ENCODE results near the gene ERP29.
"Not testable (repeated sequence)": the region's sequence is repeated elsewhere in the genome, so short reads cannot be mapped to it uniquely, and the experiment has no call there.

ERP29 gene

DNA sequence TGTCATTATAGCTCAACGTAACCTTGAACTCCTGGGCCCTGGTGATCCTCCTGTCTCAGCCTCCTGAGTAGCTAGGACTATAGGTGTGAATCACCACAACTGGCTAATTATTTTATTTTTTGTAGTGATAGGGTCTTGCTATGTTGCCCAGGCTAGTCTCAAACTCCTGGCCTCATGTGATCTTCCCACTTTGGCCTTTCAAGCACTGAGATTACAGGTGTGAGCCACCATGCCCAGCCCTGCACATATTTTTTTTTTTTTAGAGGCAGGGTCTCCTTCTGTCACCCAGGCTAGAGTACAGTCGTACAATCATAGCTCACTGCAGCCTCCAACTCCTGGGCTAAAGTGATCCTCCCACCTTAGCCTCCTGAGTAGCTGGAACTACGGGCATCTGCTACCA lies 9.2 kb upstream of the ERP29 start:
- DNase-seq, result no peak

DNA sequence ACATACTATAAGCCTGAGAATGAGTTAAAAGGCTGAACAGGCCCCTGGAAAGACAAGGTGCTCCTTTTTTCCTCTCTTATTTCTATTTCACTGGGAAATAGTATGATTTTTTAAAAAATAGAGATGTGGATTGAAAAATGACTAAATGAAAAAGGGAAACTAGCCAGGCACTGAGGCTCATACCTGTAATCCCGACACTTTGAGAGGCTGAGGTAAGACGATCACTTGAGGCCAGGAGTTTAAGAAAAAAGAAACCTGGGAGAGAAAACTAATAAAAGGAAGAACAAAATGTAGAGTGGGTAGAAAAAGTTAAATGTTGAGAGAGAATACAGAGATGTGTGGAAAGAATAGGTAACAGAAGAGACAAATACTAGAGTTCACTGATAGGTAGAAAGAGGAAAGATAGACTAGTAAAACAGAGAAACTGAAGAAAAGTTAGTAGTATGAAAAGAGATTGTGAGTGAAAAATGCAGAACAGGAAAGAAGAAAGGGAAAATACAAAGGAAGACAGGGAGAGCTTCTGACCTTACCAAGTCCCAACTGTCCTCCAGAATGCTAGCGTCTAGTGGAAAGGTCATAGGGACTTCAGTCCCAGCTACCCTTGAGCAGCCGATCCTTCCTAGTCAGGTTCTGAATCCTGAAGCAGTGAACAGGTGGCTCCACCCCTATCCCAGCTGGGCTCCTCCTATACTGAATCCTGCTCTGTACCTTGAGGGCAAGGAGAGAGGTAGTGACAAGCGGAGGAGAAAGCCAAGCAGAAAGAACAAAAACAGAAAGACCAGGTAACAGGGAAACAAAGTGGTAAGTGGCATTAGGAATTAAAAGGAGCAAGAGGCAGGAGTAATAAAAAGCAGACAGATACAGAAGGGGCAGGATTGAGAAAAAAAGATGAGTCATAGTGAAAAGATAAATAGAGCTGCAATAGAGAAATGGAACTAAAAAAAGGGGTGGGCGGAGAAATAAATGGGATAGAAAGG lies 7.5 kb upstream of the ERP29 start:
- DNase-seq, result no peak

DNA sequence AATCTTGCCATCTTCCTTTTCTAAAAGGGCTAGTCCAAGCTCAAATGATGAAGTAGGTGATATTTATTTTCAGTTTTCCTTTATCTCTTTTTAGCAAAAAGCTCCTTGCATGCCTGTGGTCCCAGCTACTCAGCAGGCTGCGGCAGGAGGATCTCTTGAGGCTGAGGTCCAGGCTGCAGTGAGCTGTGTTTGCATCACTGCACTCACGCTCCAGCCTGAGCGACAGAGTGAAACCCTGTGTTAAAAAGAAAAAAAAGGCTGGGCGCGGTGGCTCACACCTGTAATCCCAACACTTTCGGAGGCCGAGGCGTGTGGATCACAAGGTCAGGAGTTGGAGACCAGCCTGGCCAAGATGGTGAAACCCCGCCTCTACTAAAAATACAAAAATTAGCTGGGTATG lies 5.3 kb upstream of the ERP29 start:
- DNase-seq, result no peak

DNA sequence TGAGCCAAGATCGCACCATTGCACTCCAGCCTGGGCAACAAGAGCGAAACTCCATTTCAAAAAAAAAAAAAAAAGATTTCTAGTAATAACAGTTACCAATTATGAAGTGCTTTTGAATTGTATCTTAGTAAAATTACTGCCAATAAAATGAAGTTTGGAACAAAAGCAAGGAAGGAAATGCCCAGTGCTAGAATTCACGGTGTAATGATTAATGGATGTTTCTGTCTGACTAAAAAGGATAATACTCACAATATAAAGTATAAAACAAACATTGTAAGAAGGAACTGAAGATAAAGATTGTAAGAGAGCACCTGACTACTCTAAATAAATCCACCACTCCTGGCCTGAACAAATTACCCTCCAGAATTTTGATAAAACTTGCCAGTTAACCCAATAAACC lies 4.3 kb upstream of the ERP29 start:
- DNase-seq, result no peak

DNA sequence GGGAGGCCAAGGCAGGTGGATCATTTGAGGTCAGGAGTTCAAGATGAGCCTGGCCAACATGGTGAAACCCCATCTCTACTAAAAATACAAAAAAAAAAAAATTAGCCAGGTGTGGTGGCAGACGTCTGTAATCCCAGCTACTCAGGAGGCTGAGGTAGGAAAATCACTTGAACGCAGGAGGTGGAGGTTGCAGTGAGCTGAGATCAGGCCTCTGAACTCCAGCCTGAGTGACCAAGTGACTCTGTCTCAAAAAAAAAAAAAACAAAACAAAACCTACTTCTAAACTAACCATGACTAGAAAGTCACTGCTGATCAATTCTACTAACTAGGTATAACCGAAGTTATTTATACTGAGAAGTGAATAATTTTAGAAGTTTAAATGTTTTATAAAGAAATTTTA lies 3.6 kb upstream of the ERP29 start:
- not testable (repeated sequence) for DNase-seq

DNA sequence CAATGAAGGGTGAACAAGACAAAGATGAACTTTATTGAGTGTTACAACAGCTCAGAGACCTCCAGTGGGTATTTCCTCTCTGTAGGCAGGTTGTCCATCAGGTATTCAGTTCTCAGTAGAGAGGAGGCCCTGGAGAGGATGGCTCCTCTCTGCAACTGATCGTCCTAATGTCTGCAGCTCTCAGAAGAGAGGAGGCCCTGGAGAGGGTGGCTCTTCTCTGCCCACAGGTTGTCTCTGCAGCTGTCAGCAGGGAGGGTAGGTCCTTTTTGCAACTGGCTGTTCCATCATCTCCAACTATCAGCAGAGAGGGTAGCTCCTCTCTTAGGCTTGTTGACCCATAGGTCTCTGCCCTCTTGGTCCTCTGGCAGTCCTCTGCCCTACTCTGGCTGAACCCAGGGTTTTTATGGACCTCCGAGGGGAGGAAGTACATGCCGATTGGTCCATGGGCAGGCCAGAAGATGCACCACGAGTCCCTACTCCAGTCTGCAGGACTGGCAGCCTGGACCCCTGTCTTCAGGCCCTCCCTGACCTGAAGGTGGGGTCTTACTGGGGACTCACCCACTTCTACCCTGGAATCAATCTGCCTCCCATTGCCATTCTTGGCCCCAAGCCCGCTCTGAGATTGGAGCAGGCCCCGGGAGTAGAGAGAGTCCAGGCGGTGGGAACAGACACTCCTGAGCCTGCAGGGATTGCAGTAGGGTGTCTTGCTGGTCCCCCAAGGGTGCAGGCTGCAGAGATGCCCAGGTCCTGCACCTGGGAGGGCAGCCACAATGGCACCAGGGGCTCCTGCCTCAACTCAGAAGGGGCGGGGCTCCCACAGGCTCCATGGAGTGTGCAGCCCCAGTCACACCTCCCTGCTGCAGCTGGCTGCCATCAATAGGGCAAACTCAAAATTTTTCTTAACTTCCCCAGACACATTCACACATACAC lies 2.5 kb upstream of the ERP29 start:
- DNase-seq, result no peak

DNA sequence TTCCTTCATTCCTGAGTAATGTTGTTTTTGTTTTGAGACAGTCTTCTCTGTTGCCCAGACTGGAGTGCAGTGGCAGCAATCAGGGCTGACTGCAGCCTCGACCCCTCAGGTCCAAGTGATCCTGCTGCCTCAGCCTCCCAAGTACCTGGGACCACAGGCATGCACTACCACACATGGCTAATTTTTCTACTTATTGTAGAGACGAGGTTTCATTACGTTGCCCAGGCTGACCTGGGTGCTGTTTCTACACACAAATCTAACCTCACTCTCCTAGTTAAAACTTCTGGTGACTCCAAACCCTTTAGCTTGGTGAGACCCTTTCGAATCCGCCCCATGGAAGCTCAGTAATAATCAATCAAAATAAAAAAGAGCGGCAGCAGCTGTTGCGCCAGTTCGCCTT lies 1.5 kb upstream of the ERP29 start:
- DNase-seq, result no peak

DNA sequence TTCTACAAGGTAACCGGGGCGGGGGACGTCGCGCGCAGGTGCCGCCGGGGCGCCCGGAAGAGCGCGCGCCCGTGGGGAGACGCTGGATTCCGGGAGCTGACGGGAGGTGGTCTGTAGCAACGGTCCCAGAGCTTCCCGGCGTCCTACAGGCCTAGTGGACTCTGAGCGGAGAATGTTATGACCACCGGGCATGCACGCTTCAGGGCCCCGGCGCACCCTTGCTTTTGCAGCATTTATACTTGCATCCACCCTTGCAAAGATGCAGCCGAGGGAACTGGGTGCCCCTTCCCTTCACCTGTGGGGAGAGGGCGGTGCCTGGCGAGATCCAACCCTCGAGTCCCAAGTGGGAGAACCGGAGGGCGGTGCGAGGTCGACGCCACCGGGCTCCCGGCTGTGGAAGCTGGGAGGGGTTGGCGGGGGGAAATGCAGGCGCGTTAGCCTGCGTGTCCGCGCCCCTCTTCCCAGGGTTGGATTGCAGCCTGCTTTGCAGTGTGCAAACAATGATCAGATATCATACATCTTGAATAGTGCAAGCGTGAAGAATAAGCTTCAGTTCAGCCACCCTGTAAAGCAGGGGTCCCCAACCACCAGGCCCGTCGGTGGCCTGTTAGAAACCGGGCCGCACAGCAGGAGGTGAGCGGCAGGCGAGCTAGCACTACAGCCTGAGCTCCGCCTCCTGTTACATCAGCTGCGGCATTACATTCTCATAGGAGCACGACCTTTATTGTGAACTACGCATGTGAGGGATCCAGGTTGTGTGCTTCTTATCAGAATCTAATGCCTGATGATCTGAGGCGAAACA lies 576 bp downstream of the ERP29 start:
- peak; percentile 82 for DNase-seq

DNA sequence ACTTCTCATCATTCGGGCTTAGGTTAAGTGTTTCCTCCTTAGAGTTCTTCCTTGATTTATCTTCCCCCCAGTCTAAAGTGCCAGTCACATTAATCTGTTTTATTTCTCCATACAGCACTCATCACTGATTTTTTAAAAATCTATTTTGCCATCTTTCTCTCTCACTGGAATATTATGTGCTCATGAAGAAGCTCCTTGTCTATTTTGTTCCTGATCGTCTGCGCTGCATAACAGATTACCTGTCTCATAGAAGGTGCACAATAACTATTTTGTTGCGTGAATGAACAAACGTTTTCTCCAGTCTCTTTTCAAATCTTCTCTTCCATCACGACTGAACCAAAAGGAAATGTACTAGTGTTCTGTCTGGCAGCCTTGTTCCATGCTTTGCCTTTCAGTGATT lies 2.7 kb downstream of the ERP29 start:
- no peak for DNase-seq

DNA sequence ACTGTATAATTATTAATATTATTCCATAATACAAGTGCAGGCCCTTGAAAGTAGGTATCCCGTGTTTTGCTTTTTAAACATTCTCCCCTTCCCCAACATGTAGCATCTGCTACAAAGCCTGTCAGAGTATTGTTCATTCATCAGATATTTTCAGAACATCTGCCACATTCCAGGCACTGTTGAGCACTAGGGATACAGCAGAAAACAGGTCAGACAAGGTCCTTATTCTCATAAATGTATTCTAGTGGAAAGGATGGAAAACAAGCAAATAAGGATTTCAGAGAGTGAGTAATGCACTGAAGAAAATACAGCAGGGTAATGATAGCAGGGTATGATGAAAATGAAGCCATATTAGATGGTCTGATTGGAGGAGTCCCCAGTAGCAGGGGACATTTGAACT lies 3.8 kb downstream of the ERP29 start:
- DNase-seq, result no peak

DNA sequence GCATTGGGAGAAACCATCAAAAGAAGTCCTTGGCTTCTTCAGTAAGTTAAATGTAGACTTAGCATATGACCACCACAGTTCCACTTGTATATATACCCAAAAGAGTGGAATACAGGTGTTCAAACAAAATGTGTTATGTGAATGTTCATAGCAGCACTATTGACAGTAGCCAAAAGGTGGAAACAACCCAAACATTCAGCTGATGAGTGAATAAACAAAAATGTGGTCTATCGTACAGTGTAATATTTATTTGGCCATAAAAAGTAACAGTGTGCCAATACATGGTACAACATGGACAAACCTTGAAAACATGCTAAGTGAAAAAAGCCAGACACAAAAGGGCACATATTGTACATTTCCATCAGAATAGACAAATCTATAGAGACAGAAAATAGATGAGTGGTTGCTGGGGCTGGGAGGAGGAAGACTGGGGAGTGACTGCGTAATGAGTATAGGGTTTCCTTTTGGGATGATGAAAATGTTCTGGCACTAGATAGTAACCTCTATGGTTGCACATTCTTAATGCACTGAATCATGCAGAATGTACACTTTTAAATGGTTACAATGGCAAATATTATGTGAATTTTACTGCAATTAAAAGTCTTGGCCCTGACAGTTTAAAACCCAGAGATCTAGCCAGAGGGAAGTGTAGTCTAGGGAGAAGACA lies 5.5 kb downstream of the ERP29 start:
- DNase-seq, result no peak

DNA sequence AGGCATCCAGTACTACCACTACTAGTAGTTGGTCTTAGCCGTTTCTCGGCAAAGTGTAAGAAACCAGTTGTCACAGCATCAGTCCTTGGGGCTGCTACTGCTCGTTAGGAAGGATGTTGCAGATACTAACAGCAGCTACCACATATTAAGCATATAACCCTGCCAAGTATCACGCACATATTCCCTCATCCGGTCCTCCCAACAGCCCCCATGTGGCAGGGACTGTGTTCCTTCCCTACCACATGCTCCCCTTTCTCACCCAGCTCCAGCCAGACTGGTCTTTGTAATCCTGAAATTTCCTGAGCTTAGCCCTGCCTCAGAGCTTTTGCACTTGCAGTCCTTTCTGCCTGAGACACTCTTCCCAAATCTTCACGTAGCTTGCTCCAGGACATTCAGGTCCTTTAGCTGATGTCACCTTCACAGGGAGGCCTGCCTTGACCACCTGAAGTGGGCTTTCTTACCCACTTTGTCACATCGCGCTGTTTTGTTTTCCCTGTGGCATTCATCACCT lies 7.8 kb downstream of the ERP29 start:
- DNase-seq, result no peak

DNA sequence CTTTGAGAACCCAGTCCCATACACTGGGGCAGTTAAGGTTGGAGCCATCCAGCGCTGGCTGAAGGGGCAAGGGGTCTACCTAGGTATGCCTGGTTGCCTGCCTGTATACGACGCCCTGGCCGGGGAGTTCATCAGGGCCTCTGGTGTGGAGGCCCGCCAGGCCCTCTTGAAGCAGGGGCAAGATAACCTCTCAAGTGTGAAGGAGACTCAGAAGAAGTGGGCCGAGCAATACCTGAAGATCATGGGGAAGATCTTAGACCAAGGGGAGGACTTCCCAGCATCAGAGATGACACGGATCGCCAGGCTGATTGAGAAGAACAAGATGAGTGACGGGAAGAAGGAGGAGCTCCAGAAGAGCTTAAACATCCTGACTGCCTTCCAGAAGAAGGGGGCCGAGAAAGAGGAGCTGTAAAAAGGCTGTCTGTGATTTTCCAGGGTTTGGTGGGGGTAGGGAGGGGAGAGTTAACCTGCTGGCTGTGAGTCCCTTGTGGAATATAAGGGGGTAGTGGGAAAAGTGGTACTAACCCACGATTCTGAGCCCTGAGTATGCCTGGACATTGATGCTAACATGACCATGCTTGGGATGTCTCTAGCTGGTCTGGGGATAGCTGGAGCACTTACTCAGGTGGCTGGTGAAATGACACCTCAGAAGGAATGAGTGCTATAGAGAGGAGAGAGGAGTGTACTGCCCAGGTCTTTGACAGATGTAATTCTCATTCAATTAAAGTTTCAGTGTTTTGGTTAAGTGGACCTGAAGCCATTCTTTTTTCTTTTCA lies 9.2 kb downstream of the ERP29 start:
- DNase-seq, result no peak

DNA sequence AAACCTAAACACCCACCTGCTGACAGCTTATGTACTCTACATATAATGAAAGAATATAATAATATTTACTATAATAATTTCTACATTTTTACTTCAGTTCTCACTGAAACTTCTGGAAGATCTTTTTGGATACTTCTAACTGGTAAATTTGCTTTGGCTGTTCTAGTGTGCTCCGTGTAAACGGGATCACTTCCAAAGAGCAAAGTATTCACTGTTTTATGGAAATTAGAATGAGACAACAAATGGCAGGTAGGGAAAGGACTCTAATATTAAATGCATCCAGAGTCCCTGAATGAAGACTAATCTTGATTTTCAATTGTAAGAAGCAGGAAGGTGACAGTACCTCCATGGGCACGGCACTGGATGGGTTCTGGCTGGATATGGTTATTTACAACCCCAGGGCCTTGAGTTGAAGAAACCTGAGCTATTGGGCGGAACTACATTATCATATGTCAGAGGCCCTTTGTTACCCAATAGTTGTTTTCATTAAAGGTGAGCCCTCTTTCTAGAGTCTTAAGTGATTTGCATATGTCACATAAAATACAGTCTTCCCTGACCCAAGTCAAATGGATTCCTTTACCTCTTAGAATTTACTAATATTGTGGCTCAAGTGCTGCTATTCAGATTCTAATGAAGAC lies 10.7 kb downstream of the ERP29 start:
- DNase-seq, result no peak

DNA sequence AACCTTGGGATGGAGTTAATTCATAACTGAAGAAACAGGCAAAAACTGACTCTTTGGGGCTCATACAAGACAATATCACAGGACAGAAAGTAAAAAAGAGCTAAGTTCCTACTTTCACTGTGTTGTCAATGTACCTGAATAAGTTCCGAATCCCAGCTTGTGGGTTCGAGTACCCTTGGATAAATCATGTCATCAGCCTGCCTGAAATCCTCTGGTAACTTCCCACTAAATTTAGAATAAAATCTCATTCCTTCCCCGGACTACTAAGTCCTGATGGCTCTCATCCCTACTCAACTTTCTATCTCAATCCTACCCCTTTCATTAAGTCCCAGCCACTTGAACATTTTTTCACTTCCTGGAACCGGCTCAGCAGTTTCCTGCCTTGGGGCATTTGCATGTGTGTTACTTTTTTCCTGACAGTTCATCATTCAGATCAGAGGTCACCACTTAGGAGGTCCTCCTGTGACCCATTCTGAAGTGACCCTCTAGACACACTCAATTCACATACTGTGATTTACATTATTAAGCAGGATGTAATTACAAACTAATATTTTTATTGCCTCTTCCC lies 12.7 kb downstream of the ERP29 start:
- DNase-seq, result no peak

DNA sequence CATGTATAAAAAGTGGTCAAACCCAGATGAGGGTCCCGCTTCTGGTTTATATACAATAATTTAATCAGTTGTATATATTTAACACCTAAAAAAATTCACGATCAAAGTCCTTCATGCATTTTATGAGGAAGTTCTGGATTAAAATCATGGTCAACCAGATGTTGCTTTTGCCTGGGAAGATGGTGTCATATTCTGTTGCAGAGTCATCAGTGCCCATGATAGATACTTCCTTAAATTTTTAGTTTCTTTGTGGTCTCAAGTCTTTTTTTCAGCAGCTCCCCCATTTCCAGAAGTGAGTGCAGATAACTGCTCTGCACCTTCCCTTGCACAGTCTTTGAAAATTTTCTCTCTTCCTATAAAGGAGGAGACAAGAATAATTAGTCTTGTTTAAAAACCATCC lies 16.1 kb downstream of the ERP29 start:
- DNase-seq, result no peak

DNA sequence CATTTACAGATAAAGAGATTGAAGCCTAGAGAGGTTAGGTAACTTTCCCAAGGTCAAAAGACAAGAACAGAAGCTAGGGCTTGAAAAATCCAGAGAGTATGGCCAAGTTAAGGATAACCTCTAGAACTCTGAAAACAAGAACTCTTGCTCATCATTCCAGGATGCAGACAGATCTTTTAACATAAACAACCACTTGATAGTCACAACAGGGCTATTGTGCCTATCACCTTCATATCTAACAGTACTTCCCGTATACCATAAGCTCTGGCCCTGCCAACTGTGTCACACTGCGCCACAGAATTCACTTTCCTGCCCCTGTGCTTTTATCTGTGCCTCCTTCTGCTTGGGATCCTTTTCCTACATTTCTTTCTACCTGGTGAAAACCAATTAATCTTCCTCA lies 18.2 kb downstream of the ERP29 start:
- DNase-seq, result no peak

DNA sequence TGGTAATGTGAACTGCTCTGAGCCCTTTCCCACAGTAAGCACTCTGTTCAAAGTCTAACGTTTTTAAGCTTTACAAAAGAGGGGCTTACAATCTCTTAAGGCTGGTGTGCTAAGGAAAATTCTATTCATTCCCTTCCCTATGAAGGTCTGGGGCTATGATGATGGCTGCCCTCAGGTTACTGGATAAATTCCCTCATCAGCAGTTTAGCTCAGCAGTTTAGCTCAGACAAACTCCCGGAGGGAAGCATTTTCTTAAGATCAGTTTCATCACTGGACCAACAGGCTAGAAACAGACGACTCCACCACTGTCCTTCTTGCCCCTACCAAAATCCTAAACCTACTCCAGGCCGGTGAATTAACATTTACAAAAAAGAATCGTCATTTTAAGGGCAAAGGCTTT lies 19.1 kb downstream of the ERP29 start:
- no peak for DNase-seq

DNA sequence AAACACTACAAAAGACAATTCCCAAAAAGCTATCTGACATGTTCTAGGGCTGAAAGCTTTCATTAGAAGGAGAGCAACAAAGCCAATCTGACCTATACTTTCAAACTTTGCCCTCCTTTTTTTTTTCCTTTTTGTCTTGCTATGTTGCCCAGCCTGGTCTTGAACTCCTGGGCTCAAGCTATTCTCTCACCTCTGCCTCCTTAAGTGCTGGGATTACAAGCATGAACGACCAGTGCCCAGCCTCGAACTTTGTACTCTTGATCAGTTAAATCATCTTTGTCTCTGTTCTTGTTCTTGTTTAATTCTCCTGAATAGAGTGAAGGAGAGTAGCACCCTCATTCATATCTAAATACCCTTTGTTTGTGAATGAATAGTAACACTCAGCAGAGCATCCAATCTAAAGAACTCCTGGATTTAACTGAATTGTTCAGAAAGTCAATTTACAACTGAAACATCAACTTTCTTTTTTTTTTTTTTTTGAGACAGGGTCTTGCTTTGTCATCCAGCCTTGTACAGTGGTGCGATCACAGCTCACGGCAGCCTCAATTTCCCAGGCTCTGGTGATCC lies 22.1 kb downstream of the ERP29 start:
- no peak for DNase-seq

DNA sequence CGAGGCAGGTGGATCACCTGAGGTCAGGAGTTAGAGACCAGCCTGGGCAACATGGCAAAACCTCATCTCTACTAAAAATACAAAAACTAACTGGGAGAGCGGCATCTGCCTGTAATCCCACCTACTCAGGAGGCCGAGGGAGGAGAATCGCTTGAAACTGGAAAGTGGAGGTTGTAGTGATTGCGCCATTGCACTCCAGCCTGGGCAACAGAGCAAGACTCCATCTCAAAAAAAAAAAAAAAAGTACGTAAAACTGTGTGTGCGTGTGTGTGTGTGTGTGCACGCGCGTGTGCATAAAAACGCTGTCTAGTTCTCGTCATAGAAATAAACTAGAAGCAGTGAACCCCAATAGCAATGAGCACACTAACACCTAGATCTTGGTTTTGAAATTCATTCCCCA lies 23.4 kb downstream of the ERP29 start:
- DNase-seq, result not testable (repeated sequence)

Measured in activated CD8-positive, alpha-beta memory T cell treated with anti-CD3 and anti-CD28 coated beads, Interleukin-2, amount 50 U/mL, for 48 hours (primary cell).